GM18861 (cell line): ENCODE measurements around the gene CTPS2.
"Not testable (repeated sequence)": the region's sequence is repeated elsewhere in the genome, so short reads cannot be mapped to it uniquely, and the experiment has no call there.

Experiments
- ATAC-seq: cut with Tn5 transposase; IDR thresholded peaks from one replicate; pipeline ENCODE4 v1.9.1; 2021; ENCODE audit not compliant: unreplicated experiment

The CTPS2 gene

DNA sequence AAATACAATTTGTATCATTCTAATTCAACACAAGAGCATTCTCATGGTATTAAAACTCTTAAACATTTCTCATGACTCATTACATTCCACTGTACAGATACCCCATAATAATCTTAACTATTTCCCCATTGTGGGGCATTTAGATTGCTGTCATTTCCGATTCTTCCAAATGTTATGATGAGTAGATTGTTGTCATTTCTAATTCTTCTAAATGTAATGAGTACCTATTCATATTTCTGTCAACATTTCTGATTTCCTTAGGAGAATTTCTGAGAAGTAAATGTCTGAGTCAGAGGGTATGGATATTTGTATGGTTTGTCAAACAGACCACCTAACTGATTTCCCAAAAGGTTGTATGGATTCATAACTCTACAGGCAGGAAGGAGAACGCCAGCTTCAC is 54.2 kb downstream of the CTPS2 start:
- ATAC-seq: no peak

DNA sequence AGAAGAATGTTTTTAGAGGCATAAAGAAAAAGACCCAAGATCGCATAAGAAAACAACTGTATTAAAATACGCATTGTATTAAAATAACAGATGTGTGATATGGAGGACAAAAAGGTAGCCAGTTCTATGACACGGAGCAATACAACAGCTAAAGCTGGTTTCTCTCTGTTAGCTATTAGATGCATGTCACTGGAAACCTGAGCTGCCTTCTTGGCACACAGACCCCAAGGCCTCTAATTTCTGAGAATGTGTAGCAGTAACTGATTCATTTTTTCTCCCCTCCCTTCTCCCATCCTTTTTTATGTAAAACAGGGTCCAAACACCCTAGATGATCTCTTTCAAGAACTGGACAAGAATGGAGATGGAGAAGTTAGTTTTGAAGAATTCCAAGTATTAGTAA is 58.4 kb downstream of the CTPS2 start:
- ATAC-seq: no peak

DNA sequence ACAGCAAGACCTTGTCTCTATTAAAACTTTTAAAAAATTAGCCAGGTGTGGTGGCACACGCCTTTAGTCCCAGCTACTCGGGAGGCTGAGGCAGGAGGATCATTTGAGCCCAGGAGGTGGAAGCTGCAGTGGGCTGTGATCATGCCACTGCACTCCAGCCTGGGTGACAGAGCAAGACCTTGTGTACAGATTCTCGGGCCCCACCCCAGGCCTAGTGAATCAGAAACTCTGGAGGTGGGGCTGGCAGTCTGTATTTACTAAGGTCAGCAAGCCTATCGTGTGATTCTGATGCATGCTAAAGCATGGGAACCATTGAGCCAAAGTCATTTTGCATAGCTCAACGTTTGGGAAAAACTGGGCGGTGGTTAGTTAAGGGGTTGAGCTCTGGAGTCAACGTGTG is 59.0 kb downstream of the CTPS2 start:
- no peak for ATAC-seq

DNA sequence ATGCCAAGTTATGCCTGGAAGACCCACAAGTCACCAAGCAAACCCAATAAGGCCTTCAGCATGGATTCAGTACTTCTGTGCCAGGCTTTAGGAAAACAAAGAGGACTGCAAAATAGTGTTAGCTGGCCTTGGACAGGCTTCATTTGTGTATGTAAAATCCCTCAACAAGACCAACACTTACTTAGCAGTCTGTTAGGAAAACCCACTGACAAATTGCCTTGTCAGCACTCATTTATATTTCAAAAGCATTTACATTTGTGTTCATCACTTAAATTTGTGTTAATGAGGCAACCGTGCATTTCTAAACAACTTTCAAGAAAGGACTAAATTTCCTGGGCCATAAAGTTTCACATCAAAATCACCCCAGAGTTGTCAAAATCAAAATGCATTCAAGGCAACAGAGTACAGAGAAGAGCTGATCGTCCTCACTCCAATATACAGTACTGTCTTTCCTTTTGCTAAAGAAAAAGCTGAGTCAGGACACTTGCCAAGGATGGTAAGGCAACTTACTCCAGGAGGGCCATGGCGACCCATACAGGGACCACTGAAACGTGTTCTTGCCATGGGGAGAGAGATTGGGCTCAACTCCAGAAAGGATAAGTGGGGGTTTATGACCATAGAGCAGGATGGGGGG is 61.0 kb downstream of the CTPS2 start:
- no peak for ATAC-seq

DNA sequence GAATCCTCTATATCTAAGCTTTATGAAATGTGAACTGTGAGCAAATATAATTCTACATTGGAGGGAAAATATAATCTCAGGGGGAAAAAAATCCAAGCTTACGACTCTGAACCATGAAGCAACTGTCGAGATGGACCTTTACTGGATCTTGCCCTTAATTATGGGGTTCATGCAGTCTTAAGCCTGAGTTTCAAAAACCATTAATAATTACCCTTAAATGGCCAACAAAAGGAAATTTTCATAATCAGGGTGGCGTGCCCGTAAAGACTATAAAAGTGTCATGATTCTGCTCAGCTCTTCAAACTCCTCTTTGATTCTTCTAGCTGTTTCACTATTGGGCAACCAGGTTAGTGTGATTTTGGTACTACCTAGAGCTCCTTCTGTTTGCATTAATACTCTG is 62.6 kb downstream of the CTPS2 start, which contains the start of gene S100G:
TSS of gene S100G (plus strand) at position 301 of the 400 bp plus-strand sequence. CDS start 849 bp downstream, outside the sequence.
- ATAC-seq: no peak

DNA sequence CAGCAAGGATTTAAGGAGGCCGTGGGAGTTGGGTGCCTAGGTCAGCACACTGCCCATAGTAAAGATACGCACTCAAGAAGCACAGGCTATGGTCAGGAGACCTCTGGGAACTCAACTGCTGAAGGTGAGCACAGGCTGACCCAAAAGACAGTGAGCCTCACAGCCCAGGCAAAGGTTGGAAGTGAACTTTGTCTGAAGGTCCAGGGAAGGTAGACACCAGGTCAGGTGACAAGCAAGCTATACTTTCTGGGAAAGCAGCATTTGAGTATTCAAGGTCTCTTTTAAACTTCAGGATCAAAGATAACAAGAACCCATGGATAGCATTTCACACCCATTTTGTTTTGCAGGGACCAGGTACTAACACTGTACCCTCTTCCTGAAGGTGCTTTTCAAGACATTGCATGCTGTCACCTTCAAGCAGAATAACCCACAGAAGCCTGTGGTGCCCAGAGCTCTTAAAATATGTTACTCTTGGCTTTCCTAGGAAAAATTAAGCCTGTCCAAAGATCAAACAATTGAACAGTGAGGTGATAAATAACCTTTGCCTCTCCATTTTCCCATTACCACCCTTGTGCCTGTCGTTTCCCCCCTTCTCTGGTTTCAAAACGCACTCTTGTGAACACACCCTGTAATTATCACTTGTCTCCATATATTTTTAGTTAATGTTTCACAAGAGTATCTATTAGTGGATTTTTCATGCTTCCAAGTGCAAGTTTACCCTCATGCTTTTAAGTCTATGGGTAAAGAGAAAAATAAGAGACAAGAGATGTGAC is 65.9 kb downstream of the CTPS2 start:
- no peak for ATAC-seq

DNA sequence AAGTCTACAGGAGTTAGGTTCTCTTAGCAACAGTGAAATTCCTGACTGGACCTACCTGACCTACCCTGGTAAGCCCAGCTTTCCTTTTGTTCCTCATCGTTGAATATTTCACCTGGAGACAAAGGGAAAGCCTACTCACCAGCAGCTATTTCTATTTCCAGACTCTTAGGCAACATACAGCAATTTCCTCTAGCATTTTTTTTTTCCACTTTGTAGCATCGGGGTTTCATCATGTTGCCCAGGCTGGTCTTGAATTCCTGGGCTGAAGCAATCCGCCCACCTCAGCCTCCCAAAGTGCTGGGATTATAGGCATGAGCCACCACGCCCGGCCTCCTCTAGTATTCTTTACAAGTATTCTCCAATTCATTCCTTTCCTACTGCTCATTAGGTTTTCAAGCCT is 69.3 kb downstream of the CTPS2 start:
- ATAC-seq: no peak

DNA sequence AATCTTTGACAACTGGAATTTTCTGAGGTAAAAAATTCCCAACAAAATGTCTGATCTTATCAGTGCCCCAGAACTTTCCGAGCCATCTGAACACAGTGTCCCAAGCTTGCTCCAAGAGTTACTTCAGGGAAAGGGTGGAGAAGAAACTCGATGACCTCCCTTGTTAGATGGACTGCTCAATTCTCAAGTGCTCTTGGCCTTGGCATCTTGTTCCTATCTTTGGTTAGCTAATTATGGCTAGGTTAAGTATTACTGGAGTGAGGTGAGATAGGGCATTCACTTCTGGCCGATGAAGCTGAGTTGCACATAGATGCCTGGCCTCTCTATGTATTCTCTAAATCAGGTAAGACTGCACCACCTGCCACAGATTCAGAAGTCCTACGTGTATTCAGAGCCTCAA is 71.6 kb downstream of the CTPS2 start:
- no peak for ATAC-seq

DNA sequence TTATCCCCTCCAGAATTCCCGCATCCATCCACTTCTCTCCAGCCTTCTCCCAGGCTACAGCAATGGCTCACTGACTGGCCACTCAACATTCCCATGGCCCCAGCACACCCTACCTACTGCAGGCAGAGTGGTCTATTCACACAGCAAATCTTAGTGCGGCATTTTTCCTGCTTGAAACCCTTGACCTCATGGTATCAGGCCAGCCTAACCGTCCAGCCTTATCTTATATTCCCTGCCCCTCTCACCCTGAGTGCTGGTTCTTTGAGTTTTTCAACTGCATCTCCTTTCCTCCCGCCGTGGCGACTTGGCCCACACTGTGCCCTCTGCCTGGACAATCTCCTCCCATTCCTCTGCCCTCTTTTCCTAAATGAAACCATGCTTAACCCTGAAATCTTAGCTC is 72.5 kb downstream of the CTPS2 start:
- no peak for ATAC-seq

DNA sequence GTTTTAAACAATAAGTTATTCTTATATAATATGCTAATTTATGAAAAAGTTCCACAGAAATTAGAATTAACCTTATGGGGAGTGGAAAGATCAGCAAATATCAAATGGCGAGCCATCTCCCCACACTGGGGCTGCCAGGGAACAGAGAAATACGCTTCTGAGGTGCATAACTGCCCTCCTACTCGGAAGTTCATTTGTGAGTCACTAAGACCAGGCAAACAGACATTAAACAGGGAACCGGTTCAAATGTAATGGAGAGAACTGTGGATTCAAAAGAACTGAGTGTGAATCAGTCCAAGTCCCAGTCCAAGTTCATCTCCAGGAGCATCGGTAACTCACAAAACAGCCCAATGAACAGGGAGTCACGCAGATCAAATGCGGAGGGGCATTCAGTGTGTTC is 73.9 kb downstream of the CTPS2 start:
- no peak for ATAC-seq

DNA sequence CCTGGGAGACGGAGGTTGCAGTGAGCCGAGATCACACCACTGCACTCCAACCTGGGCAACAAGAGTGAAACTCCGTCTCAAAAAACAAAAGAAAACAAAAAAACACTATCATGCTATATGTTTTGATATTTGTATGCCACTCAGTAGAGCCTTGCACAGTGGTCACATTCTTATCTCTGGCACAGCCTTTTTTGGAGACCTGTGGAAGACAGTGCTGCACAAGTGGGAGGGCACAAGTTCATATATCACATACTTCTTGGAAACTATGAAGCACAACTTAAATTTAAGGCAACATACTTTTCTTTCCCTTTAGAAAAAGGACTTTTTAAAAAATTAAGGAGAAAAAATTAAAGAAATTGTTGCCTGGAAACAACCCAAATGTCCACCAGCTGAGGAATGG is 76.9 kb downstream of the CTPS2 start:
- ATAC-seq: no peak

DNA sequence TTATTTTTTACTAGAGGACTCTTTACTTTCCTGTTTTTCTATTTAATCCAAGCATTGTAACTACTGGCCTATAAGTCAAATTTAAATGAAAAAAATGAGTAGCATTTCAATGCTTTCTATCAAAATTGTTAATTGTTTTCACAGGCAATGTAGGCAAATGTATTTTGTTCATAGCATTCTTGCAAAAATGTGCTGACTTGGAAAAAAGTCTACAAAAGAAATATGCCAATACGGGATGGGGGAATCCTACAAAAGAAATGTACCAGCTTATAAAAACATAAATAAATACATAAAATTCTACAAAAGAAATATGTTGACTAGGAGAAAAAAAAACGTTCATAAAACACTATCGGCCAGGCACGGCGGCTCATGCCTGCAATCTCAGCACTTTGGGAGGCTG is 77.4 kb downstream of the CTPS2 start:
- no peak for ATAC-seq

DNA sequence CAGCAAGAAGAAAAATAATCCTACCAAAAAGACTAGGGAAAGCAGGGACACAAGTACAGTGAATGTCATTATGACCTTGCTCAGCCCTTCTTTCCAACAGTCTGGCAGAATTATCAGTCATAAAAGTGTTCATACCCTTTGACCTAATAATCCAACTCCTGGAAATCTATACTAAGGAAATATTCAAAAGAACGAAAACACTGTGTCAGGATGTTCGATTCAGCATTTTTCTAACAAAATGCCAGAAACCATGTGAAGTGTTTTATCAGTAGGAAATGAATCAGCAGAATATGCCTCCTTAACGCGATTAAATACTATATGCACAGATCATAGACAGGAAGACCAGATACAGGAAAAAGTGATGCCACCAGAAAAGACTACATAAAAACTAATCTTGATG is 78.7 kb downstream of the CTPS2 start:
- ATAC-seq: no peak

DNA sequence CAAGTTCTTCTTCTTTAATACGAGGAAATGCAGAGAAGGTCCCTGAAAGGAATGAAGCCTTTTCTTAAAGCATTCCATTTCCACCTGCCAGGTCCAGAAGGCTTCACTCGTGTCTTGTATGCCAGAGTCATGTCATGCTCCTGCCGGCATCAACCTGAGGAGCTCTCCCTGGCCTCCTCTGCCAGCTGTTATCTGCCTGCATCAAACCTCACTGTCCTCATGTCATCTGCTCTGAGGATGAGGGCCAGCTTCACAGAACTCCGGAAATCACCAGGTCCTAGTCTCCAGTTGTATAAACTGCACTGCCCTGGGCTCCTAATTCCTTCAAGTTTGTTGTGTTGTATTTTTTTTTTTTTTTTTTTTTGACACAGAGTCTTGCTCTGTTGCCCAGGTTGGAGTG is 82.6 kb downstream of the CTPS2 start:
- ATAC-seq: no peak

DNA sequence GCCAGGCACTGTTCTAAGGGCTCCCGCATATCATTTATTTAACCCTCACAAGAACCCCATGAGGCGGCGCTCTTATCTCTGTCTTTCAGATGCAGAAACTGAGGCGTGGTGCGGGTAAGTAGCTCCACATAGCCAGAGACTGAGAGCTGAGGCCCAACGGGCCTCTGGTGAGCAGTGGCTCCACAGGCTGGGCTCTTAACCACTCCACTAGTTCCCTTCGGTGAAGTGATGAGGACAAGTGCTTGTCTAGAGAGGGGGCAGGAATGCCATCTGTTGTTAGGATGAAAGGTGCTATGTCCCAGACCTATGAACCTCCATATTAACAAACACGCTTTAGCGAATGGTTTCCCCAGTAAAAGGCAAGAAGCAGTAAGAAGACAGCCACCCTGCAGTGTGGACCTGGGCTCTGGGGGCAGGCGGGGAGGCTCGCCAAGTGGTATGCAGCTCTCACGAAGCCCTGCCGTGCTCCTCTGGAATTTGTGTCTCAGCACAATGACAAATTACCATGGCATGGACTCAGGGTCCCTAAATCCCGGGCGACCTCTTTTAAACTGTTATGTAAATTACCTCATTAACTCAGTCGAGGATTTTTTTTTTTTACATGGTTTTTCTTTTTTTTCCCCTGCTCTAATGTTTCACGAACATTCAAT is 83.4 kb downstream of the CTPS2 start:
- ATAC-seq: no peak

DNA sequence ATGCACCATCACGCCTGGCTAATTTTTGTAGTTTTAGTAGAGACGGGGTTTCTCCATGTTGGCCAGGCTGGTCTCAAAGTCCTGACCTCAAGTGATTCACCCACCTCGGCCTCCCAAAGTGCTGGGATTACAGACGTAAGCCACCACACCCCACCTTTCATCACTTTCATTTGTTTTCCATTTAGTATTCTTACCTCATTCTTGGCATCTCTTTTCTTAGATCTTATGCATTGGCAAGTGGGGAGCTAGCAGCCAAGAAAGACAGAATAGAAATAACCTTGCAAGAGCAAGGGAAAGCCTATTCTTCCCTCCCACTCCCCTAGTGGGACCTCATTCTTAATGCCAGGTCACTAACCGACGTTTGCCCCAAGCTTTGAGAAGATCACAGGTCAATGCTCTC is 84.0 kb downstream of the CTPS2 start:
- not testable (repeated sequence) for ATAC-seq

DNA sequence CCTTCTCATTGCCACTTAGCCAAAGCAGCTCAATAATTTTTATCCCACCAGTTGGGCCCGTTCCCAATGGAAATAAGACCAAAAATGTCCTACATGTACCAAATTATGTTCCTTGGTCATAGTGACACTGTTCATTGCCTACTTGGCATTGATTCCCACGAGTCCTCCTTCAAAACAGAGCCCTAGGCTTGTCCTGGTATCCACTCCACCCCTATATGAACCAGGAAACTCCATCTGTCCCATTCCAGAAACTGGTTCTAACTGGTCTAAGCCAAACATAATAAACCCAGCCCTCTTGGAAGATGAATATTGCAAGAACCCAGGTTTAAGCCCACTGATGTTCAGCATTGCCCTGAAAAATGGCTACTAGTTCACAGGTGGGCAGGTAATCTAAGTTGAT is 93.4 kb downstream of the CTPS2 start:
- no peak for ATAC-seq

DNA sequence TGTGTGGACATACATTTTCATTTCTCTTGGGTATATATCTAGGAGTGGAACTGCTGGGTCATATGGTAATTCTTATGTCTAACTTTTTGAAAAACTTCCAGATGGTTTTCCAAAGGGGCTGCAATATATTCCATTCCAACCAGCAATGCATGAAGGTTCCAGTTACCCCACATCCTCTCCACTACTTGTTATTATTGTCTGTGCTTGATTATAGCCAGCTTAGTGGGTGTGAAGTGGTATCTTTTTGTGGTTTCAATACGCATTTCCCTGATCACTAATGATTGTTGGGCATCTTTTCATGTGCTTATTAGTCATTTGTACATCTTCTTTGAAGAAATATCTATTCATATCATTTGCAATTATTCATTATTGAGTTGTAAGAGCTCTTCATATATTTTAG is 94.0 kb downstream of the CTPS2 start:
- ATAC-seq: no peak

DNA sequence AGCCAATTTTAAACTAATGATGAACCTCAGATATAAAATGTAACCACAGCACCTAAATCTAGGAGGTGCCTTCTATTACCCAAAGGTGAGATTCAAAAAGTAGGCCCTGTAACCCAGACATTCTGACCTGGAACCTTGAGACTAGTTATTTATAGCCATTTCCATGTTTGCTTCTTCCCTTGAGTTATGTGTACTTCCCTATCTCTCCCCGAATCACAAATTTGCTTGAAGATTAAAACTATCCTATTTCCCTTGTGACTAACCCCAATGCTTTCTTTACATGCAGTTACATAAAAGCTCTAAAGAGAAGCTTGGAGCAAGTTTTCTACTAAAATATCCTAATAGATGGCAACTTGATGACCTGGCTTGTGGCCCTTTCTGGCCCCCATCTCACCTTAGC is 95.1 kb downstream of the CTPS2 start:
- ATAC-seq: no peak

DNA sequence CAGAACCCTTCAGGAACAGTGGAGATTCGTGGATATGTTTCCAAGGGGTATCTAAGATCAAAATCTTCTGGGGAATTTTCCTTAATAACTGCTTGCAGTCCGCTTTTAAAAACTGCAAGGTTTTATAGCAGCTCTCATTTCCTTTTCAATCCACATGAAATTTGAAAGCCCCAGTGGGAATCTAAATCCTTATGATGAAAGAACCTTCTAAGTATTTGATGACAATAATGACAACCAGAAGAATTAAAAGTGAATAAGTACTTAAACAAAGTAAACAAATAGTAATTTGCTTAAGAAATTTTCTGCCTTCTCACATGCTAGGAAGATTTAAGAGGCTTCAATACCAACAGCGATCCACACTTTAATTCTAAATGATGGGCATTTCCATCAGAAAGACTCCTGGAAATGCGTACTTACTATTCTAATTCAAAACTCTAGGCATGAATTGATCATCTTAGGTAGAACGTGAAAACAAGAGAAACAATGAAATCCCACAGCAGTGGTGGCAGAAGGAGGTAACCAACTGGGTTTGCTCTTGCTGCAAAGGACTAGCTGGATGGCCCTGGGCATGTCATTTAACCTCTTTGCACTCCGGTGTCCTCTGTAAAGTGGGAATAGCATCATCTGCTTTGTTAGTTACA is 100.1 kb downstream of the CTPS2 start:
- ATAC-seq: no peak

DNA sequence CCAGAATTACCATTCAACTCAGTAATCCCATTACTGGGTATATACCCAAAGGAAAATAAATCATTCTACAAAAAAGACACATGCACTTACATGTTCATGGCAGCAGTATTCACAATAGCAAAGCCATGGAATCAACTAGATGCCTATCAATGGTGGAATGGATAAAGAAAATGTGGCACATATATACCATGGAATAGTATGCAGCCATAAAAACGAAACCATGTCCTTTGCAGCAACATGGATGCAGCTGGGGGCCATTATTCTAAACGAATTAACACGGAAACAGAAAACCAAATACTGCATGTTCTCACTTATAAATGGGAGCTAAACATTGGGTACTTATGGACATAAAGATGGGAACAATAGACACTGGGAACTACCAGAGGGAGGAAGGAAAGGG is 101.8 kb downstream of the CTPS2 start:
- not testable (repeated sequence) for ATAC-seq

DNA sequence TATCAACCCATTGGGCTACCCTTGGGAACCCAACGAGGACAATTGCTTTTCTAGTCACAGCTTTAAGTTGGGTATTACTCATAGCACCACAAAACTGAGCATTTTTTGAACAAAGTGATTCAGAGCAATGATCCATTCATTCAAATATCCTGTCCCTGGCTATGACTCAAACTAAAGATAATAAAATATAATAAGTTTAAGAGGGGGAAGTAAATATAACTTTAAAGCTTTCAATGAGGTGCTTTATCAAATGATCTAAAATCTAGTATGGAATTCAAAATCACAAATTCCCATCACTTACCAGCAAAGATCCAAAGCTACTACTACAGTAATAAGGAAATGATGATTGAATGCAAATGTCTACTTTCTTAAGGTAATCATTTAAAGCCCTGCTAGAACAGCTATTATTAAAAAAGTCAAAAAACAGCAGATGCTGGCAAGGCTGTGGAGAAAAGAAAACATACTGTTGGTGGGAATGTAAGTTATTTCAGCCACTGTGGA is 102.3 kb downstream of the CTPS2 start:
- no peak for ATAC-seq
